ENCODE measurements around the gene FNDC3B.
"Not testable (repeated sequence)": the region's sequence is repeated elsewhere in the genome, so short reads cannot be mapped to it uniquely, and the experiment has no call there.

FNDC3B gene

DNA sequence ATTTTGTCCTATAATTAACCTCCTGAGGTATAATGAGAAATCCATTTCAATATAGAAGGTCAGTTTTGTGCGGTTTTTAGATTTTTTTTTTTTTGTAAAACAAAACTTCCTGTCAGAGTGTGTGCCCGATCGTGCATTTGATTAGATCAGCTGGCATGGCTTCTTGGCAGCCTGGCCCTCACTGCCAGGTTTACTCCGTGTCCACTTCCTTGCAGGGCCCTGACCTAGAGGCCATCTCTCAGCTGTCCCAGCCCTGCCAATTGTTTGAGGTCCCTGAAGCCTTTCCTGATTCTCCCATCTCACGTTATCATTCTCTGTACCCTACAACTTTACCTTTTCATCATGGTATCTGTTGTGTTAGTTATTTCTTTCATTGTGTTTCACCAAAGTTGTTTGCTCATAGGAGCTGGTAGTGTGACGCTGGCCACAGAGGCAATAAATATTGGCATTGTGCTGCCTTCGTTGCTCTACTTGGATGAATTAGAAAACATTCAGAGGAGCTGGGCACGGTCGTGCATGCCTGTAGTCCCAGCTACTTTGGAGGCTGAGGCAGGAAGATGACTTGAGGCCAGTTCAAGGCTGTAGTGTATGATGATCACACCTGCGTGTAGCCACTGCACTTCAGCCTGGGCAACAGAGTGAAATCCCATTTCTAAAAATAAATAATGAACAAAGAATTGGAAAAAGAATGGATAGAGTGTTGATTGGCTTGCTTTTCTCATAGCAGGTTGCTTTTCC is 206.9 kb downstream of the FNDC3B start:
- no peak for DNase-seq

- DNase-seq = no peak
Measured at GRCh38 chr3:172247525-172248274, 208.3 kb downstream of the FNDC3B start.

DNA sequence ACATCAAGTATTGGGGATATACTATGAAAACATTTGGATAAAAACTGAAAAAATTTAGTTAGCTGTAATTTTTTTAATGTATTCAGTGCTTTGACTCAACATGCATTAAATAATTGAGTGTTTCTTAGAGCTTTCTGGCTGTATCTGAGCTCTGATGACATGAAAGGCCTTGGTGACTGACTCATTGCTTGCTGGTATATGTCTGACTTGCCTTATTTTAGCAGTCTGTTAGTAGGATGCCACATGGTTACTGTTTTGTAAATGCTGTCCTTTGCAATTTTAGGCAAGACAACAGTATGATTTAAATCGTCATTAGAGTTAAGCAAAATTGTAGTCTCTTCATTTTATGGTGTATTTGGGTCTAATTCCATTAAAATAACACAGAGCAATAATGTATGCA is 209.7 kb downstream of the FNDC3B start:
- no peak for DNase-seq

GRCh38 chr3:172251211-172251610 is 211.8 kb downstream of the FNDC3B start:
- no peak for DNase-seq

GRCh38 chr3:172253200-172253599 is 213.8 kb downstream of the FNDC3B start:
- no peak for DNase-seq

DNA sequence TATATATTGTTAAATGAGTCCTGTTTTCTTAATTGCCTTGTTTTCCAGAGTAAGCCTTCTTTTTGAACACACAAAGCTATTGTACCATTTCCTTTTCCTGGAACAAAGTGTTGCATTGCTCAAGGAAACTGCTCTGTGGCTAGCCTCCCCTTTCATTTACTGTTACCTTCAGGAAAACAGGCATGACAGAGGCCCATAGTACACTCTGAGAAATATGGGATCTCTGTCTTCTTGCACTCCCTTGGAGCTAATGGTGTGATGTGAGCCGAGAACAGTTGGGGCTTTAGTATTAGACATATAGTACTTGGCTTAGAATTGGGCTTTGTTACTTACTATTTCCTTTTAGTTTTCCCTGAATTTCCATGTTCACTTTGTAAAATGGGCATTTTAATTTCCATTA is 215.2 kb downstream of the FNDC3B start:
- DNase-seq = no peak

DNA sequence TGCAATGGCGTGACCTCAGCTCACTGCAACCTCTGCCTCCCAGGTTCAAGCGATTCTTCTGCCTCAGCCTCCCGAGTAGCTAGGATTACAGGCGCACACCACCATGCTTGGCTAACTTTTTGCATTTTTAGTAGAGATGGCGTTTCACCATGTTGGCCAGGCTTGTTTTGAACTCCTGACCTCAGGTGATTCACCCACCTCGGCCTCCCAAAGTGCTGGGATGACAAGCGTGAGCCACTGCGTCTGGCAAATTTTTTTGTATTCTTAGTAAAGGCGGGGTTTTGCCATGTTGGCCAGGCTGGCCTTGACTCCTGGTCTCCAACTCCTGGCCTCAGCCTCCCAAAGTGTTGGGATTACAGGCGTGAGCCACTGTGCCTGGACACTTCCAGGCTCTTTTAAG is 215.9 kb downstream of the FNDC3B start:
- not testable (repeated sequence) for DNase-seq

- DNase-seq = no peak
Measured at GRCh38 chr3:172256101-172256734, 216.8 kb downstream of the FNDC3B start.

DNA sequence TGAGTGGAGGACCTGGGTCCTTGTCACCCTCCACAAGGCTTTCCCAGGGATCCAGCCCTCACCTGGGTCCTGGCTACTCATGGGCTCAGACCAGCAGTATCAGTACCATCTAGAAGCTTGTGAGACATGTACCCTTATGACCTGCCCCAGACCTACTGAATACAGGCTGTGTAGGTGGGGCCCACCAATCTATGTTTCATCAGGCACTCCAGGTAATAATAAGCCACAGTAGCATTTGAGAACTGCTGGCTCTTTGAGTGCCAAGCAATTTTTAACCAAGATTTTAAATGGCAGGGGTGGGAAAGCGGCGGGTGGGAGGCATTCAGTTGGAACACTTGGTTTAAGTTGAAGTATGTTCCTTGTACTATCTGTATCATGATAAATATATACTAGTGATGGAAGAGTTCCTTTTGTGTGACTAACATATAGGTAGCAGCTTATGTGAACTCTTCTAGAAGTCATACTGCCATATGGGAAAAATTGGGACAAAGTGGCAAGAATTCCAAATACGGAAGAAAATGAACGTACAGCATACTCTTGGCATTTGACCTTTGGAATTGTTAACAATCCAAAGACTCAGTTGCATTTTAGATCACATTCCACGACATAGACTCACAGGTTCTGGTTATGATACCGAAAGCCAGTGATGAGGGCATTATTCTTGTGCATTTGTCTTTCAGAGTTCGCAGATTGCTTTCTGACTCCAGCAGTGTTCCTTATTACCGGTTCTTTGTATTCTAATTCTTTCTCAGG is 218.4 kb downstream of the FNDC3B start:
- no peak for DNase-seq

DNA sequence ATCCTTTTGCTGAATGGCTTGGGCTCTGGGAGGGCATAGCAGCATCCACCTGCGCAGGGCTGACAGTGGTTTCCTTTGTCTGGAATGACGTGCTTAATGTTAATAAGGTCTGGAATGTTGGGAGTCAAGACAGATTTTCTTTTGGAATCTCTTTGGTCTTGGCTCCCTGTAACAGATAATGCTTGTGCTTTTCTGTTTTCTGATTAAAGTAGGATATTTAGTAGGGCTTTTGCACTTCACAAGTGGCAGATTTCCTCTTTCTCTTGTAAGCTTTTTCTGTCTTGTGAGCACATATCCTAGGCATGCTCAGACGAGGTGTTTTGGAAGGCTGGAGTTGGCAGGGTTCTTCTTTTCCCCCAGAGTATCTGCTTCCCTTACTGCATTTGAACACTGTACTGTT is 219.2 kb downstream of the FNDC3B start:
- DNase-seq = no peak

DNA sequence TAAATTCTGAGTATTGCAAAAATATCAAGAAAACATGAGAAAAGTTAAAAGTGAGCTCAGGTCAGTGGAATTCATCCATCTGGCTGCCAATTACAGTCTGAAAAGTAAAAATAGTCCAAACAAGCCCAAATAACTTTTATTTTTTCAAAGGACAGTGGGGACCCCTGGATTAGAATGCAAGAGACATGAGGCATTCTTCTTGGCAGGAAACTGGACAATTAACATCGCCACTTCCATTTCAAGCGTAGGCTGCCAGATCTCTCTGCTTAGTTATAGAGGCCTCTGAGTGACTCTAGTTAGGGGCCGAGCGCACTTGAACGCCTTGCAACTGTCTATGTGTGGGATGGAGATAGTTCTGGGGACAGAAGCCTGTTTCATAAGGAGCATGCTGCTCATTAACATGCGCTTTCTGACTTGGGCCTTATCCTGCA is 219.7 kb downstream of the FNDC3B start:
- no peak for DNase-seq

- no peak for DNase-seq
Measured at GRCh38 chr3:172259726-172260248, 220.4 kb downstream of the FNDC3B start.

- no peak for DNase-seq
Measured at GRCh38 chr3:172260381-172260780, 221.0 kb downstream of the FNDC3B start.

GRCh38 chr3:172261054-172261453 is 221.7 kb downstream of the FNDC3B start:
- no peak for DNase-seq

GRCh38 chr3:172262991-172263608 is 223.7 kb downstream of the FNDC3B start:
- no peak for DNase-seq

GRCh38 chr3:172263781-172264486 is 224.6 kb downstream of the FNDC3B start:
- no peak for DNase-seq

DNA sequence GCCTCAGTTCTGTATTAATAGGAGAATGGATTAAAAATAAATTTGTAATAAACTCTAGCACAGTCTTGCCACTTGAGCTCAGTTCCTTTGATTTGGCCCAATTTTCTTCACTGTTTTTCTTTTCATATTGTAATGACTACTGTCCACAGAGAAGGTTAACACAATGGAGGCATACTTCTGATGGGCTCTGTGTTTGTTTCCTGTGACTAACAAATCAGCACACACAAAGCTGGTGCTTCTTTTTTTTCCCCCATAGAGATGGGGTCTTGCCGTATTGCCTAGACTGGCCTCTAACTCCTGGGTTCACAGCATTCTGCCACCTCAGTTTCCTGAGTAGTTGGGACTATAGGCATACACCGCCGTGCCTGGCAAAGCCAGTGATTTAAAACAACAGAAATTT is 226.7 kb downstream of the FNDC3B start:
- no peak for DNase-seq

DNA sequence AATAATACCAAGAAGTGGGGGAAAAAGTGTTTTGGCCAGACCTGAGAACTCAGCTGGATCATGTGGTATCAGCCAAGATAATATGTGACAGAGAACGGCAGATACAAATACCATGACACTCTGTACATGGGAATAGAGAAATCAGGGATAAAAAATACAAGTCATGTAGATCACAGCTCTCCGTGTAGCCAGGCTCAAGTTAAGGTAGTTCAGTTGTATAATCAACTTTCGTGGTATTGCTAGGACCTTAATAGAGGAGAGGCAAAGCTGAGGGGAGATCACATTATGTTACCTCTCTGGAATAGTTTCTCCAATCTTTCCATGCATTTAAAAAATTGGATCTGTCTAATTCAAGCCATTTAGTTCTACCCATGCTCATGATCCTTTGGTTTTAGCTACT is 229.0 kb downstream of the FNDC3B start:
- DNase-seq = no peak

DNA sequence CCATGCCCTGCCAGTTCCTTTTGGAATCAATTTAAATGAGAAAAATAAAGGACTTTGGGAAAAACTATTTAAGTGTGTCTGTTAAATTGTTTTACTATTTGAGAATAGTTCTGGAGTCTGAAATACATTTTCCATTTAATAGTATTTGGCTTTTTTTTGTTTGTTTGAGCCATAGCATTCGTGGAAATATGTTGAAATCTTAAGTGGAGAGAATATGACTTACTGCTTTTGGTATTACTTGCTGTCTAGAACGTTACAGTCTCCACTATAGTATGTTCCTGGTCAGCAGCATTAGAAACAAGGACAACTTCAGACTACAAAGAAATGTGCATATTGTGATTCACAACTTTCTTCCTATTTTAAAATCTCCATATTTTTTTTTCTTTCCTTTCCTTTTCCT is 229.5 kb downstream of the FNDC3B start:
- no peak for DNase-seq

GRCh38 chr3:172270557-172271166 is 231.3 kb downstream of the FNDC3B start:
- no peak for DNase-seq

- no peak for DNase-seq
Measured at GRCh38 chr3:172271386-172271976, 232.1 kb downstream of the FNDC3B start.
